Mesothelial cell of epicardium (in vitro differentiated cells): ENCODE results near the gene VPS33A. TPM values are rescaled to one million over a fixed set of nuclear protein-coding genes. Genes with fewer than 3 reads are reported as not detected.

ENCODE experiments used
- DNase-seq, 2 experiments: peaks; one replicate each; pipeline ENCODE4 v3.0.0; 2021; ENCODE audit warnings: low spot score in 2 of 2; ENCODE audit not compliant: unreplicated experiment in 2 of 2
- H3K27ac Mint-ChIP-seq: 2 replicates; pipeline ENCODE4 v1.8.0; 2021; ENCODE audit warnings: mixed read lengths
- H3K27me3 Mint-ChIP-seq: 2 replicates; pipeline ENCODE4 v1.8.0; 2021; ENCODE audit warnings: low read depth, mixed read lengths
- H3K36me3 Mint-ChIP-seq: 2 replicates; pipeline ENCODE4 v1.8.0; 2021; ENCODE audit warnings: mixed read lengths
- H3K4me1 Mint-ChIP-seq: 2 replicates; pipeline ENCODE4 v1.8.0; 2021; ENCODE audit warnings: mixed read lengths
- H3K4me3 Mint-ChIP-seq: 2 replicates; pipeline ENCODE4 v1.8.0; 2021; ENCODE audit warnings: mild to moderate bottlenecking, moderate library complexity, mixed read lengths
- H3K9me3 Mint-ChIP-seq: 2 replicates; pipeline ENCODE4 v1.8.0; 2021; ENCODE audit warnings: mixed read lengths
- total RNA-seq: library from RNA; stranded (reverse); gene quantifications from 3 replicates; pipeline ENCODE4 v1.2.1, GENCODE V29; 2021
- TF ChIP-seq, protein P1 (sequence below): fragments of 200-600 bp; sonication (generic); IDR thresholded peaks from one replicate; pipeline ENCODE4 v1.5.0; 2021; ENCODE audit warnings: antibody characterized with exemption; ENCODE audit not compliant: unreplicated experiment

Gene VPS33A
- total RNA-seq, 1 donor from 2014 or later = 28.4 TPM

DNA sequence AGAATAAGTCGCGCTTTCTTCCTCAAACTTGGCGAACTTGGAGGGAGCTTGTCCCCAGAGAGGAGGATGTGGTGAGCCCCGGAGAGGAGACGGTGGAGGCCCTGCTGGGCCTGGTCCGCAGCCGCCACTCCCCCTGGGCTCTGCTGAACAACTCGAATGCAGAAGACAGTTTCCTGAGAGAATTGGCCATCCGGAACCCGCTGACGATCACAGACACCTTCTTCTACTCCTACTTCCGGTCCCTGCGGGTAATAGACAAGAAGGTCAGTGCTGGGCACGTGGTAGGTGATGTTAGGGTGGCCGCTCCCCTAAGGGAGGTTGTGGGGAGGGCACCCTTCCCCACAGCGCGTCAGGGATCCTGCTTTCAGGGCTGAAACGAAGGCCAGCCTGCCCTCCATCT, 81.8 kb downstream of the VPS33A start:
- no peaks in the 10 kb centered on the region for H3K9me3 Mint-ChIP-seq

GRCh38 chr12:122183588-122183940, 82.7 kb downstream of the VPS33A start:
- TF ChIP-seq, protein P1, sequence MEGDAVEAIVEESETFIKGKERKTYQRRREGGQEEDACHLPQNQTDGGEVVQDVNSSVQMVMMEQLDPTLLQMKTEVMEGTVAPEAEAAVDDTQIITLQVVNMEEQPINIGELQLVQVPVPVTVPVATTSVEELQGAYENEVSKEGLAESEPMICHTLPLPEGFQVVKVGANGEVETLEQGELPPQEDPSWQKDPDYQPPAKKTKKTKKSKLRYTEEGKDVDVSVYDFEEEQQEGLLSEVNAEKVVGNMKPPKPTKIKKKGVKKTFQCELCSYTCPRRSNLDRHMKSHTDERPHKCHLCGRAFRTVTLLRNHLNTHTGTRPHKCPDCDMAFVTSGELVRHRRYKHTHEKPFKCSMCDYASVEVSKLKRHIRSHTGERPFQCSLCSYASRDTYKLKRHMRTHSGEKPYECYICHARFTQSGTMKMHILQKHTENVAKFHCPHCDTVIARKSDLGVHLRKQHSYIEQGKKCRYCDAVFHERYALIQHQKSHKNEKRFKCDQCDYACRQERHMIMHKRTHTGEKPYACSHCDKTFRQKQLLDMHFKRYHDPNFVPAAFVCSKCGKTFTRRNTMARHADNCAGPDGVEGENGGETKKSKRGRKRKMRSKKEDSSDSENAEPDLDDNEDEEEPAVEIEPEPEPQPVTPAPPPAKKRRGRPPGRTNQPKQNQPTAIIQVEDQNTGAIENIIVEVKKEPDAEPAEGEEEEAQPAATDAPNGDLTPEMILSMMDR = no peak
- no peaks in the 10 kb centered on the region for H3K9me3 Mint-ChIP-seq
- no peak overlapping the region for H3K27ac Mint-ChIP-seq
- no peaks in the 10 kb centered on the region for H3K36me3 Mint-ChIP-seq
- H3K4me1 Mint-ChIP-seq = peaks cover 3% of the 10 kb centered on the region
- H3K27me3 Mint-ChIP-seq = no peaks in the 10 kb centered on the region
- DNase-seq = no peak
- H3K4me3 Mint-ChIP-seq = peak overlapping the region; percentile 70

More for the DNA sequence above, 81.8 kb downstream of the VPS33A start:
- Mint-ChIP-seq H3K4me1 (peaks cover 3% of the 10 kb centered on the region), H3K36me3 (no peaks in the 10 kb centered on the region), H3K27me3 (no peaks in the 10 kb centered on the region), H3K4me3 (peak overlapping the region; percentile 70), H3K27ac (no peak overlapping the region)
- TF ChIP-seq, protein P1 = no peak
- no peak for DNase-seq

GRCh38 chr12:122182887-122183587, 83.3 kb downstream of the VPS33A start, which contains the start of gene LRRC43:
Gene LRRC43, plus strand, starts transcription at chr12:122183123. Its CDS starts 22 bp downstream, at chr12:122183145.
- Mint-ChIP-seq H3K4me3 (peak within 1 kb of the TSS; percentile 77), H3K4me1 (peaks cover 3% of the 10 kb centered on the region), H3K9me3 (no peaks in the 10 kb centered on the region), H3K36me3 (no peaks in the 10 kb centered on the region), H3K27me3 (no peaks in the 10 kb centered on the region), H3K27ac (no peak within 1 kb of the TSS)
- TF ChIP-seq, protein P1 = no peak
- DNase-seq = peak in 1 of 2 experiments; percentile 66

Other genes starting within 250 kb of the VPS33A start
- 33.8 to 40.1 TPM (median 34.6 TPM) in 3 replicates for gene BCL7A, start 244.6 kb downstream of the VPS33A start, total RNA-seq
- 65.3 to 67.3 TPM (median 65.7 TPM) in 3 replicates for gene MLXIP, start 187.7 kb downstream of the VPS33A start, total RNA-seq
- not detected in 3 replicates for gene IL31, start 92.3 kb downstream of the VPS33A start, total RNA-seq
- gene LRRC43, start 83.4 kb downstream of the VPS33A start, total RNA-seq = 3.9 to 6.6 TPM (median 4.9 TPM) in 3 replicates
- gene B3GNT4, start 62.8 kb downstream of the VPS33A start, total RNA-seq = 0.20 to 0.51 TPM (median 0.20 TPM) in 3 replicates
- 75.1 to 76.4 TPM (median 76.2 TPM) in 3 replicates for gene DIABLO, start 40.4 kb downstream of the VPS33A start, total RNA-seq
- gene CLIP1, start 156.2 kb upstream of the VPS33A start, total RNA-seq = 58.9 to 65.2 TPM (median 61.9 TPM) in 3 replicates
- gene ZCCHC8, start 234.4 kb upstream of the VPS33A start, total RNA-seq = 27.2 to 28.6 TPM (median 28.4 TPM) in 3 replicates